ENCODE data around the gene TBX20.

The TBX20 gene

DNA sequence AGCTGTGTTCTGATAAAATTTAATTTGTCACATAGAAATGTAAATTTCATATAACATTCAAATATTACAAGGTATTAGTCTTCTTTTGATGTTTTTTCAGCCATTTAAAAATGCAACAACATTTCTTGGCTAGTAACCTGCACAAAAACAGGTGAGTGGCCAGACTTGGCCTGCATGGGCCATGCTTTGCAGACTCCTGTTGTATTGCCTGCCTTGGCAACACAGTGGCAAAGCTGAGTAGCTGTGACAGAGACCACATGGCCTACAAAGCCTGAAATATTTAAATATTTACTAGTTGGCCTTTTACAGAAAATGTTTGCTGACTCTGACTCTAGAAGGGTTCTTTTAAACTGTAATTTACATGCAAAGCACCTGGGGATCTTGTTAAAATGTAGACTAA is 13.5 kb upstream of the TBX20 start:
- TF ChIP-seq FOXP2 (optimal IDR thresholded peaks at IDR 0.05; ENCODE audit: borderline replicate concordance, extremely low read depth, extremely low read length, insufficient read depth) (no peak), SIN3A (IDR thresholded peaks at IDR 0.05; ENCODE audit: borderline replicate concordance, insufficient read depth, low read length) (no peak)

- TF ChIP-seq FOXP2 (optimal IDR thresholded peaks at IDR 0.05; ENCODE audit: borderline replicate concordance, extremely low read depth, extremely low read length, insufficient read depth) = no peak
- no peak for TF ChIP-seq TAF1 (IDR thresholded peaks at IDR 0.05; ENCODE audit: borderline replicate concordance, insufficient read depth, low read length)
- TF ChIP-seq, protein P1, sequence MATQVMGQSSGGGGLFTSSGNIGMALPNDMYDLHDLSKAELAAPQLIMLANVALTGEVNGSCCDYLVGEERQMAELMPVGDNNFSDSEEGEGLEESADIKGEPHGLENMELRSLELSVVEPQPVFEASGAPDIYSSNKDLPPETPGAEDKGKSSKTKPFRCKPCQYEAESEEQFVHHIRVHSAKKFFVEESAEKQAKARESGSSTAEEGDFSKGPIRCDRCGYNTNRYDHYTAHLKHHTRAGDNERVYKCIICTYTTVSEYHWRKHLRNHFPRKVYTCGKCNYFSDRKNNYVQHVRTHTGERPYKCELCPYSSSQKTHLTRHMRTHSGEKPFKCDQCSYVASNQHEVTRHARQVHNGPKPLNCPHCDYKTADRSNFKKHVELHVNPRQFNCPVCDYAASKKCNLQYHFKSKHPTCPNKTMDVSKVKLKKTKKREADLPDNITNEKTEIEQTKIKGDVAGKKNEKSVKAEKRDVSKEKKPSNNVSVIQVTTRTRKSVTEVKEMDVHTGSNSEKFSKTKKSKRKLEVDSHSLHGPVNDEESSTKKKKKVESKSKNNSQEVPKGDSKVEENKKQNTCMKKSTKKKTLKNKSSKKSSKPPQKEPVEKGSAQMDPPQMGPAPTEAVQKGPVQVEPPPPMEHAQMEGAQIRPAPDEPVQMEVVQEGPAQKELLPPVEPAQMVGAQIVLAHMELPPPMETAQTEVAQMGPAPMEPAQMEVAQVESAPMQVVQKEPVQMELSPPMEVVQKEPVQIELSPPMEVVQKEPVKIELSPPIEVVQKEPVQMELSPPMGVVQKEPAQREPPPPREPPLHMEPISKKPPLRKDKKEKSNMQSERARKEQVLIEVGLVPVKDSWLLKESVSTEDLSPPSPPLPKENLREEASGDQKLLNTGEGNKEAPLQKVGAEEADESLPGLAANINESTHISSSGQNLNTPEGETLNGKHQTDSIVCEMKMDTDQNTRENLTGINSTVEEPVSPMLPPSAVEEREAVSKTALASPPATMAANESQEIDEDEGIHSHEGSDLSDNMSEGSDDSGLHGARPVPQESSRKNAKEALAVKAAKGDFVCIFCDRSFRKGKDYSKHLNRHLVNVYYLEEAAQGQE (IDR thresholded peaks at IDR 0.05; ENCODE audit: insufficient read depth in 1 of 2, low read depth in 2 of 2, low read length in 2 of 2) = no peak
- TF ChIP-seq POLR2AphosphoS5 (IDR thresholded peaks at IDR 0.05; ENCODE audit: low read depth, low read length) = no peak
- no peak for TF ChIP-seq SIN3A (IDR thresholded peaks at IDR 0.05; ENCODE audit: borderline replicate concordance, insufficient read depth, low read length)
These were observed 9.5 kb upstream of the TBX20 start for GRCh38 chr7:35263396-35263795.

GRCh38 chr7:35261476-35262285 is 7.8 kb upstream of the TBX20 start:
- no peak for TF ChIP-seq FOXP2 (optimal IDR thresholded peaks at IDR 0.05; ENCODE audit: borderline replicate concordance, extremely low read depth, extremely low read length, insufficient read depth)
- no peak for TF ChIP-seq SIN3A (IDR thresholded peaks at IDR 0.05; ENCODE audit: borderline replicate concordance, insufficient read depth, low read length)

- no peak for TF ChIP-seq FOXP2 (optimal IDR thresholded peaks at IDR 0.05; ENCODE audit: borderline replicate concordance, extremely low read depth, extremely low read length, insufficient read depth)
- TF ChIP-seq, protein P1 (IDR thresholded peaks at IDR 0.05; ENCODE audit: insufficient read depth in 1 of 2, low read depth in 2 of 2, low read length in 2 of 2) = no peak
- TF ChIP-seq SIN3A (IDR thresholded peaks at IDR 0.05; ENCODE audit: borderline replicate concordance, insufficient read depth, low read length) = no peak
- TF ChIP-seq POLR2AphosphoS5 (IDR thresholded peaks at IDR 0.05; ENCODE audit: low read depth, low read length) = no peak
- no peak for TF ChIP-seq TAF1 (IDR thresholded peaks at IDR 0.05; ENCODE audit: borderline replicate concordance, insufficient read depth, low read length)
These were observed 7.1 kb upstream of the TBX20 start for GRCh38 chr7:35261041-35261440.

DNA sequence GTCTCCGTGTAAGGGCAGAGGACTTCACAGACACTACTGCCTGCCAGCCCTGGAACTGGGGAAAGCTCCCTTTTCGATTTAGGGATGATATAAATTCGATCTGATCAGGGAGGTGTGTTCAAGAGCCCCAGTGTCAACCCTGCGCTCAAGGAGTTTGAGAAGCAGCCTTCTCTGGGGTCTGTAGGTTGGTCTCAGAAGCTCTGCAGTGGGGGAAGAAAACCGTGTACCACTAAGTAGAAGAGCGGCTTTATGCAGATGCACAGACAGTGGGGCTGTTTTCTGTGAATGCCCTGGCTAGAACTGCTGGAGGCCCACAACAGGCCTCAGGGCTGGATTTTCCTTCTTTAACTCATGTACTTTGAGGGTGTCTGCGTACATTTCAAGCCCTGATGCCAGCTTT is 6.3 kb upstream of the TBX20 start:
- TF ChIP-seq FOXP2 (optimal IDR thresholded peaks at IDR 0.05; ENCODE audit: borderline replicate concordance, extremely low read depth, extremely low read length, insufficient read depth) (no peak), SIN3A (IDR thresholded peaks at IDR 0.05; ENCODE audit: borderline replicate concordance, insufficient read depth, low read length) (no peak), TAF1 (IDR thresholded peaks at IDR 0.05; ENCODE audit: borderline replicate concordance, insufficient read depth, low read length) (no peak)
- TF ChIP-seq, protein P1 (IDR thresholded peaks at IDR 0.05; ENCODE audit: insufficient read depth in 1 of 2, low read depth in 2 of 2, low read length in 2 of 2) = no peak

DNA sequence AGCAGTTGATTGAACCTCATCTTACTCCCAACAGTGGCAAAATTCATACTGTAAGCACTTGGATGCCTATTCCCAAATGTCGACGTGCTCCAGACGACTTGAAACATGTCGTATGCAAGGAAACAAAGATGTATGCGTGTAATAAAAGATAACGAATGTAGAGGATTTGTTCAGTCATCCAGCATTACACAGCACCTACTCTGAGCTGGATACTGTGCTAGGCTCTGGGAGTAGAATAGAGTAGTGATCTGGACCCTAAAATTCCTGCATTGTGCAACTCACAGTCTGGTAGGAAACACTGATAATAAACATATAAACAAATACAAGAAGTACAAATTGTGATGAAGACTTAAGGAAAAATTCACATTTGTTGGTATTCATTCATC is 5.6 kb upstream of the TBX20 start:
- TF ChIP-seq POLR2AphosphoS5 (IDR thresholded peaks at IDR 0.05; ENCODE audit: low read depth, low read length) (no peak), FOXP2 (optimal IDR thresholded peaks at IDR 0.05; ENCODE audit: borderline replicate concordance, extremely low read depth, extremely low read length, insufficient read depth) (no peak), TAF1 (IDR thresholded peaks at IDR 0.05; ENCODE audit: borderline replicate concordance, insufficient read depth, low read length) (no peak), SIN3A (IDR thresholded peaks at IDR 0.05; ENCODE audit: borderline replicate concordance, insufficient read depth, low read length) (no peak)
- TF ChIP-seq, protein P1 (IDR thresholded peaks at IDR 0.05; ENCODE audit: insufficient read depth in 1 of 2, low read depth in 2 of 2, low read length in 2 of 2) = no peak

All from PFSK-1 (cell line).